RWPE2 (cell line): ENCODE data around the gene HOXA4.

ENCODE experiments used
- ATAC-seq: fragments of 200-7000 bp; cut with Tn5 transposase; 3 replicates; pipeline ENCODE4 v1.9.1; 2021; ENCODE audit warnings: low read depth
- DNase-seq: peaks from one replicate; pipeline ENCODE4 v3.0.0-alpha.2; 2020; ENCODE audit warnings: low spot score
- H3K27ac ChIP-seq: fragments of 450-650 bp; 2 replicates; pipeline ENCODE4 v1.5.1; 2017; ENCODE audit warnings: mild to moderate bottlenecking; ENCODE audit not compliant: poor library complexity, severe bottlenecking
- H3K27me3 ChIP-seq: fragments of 250-450 bp; sonication (Bioruptor Pico); 2 replicates; pipeline ENCODE4 v1.5.1; 2021; ENCODE audit warnings: mild to moderate bottlenecking, moderate library complexity; ENCODE audit not compliant: insufficient read depth, poor library complexity, severe bottlenecking
- H3K36me3 ChIP-seq: fragments of 250-450 bp; sonication (Bioruptor Pico); 2 replicates; pipeline ENCODE4 v1.5.1; 2020; ENCODE audit warnings: low read depth, mild to moderate bottlenecking, moderate library complexity
- H3K4me1 ChIP-seq: fragments of 250-450 bp; sonication (Bioruptor Pico); 2 replicates; pipeline ENCODE4 v1.5.1; 2021; ENCODE audit warnings: mild to moderate bottlenecking, moderate library complexity; ENCODE audit not compliant: insufficient read depth, poor library complexity, severe bottlenecking
- H3K4me3 ChIP-seq: fragments of 250-450 bp; sonication (Bioruptor Pico); 2 replicates; pipeline ENCODE4 v1.5.1; 2021; ENCODE audit warnings: mild to moderate bottlenecking, moderate library complexity; ENCODE audit not compliant: severe bottlenecking
- H3K9me3 ChIP-seq: fragments of 250-450 bp; sonication (Bioruptor Pico); 2 replicates; pipeline ENCODE4 v1.5.1; 2021; ENCODE audit warnings: mild to moderate bottlenecking, moderate library complexity; ENCODE audit not compliant: severe bottlenecking
- CTCF ChIP-seq: fragments of 450-650 bp; IDR thresholded peaks from one replicate; pipeline ENCODE4 v1.5.1; 2017; ENCODE audit warnings: mild to moderate bottlenecking, moderate library complexity; ENCODE audit not compliant: poor library complexity, severe bottlenecking

The HOXA4 gene

DNA sequence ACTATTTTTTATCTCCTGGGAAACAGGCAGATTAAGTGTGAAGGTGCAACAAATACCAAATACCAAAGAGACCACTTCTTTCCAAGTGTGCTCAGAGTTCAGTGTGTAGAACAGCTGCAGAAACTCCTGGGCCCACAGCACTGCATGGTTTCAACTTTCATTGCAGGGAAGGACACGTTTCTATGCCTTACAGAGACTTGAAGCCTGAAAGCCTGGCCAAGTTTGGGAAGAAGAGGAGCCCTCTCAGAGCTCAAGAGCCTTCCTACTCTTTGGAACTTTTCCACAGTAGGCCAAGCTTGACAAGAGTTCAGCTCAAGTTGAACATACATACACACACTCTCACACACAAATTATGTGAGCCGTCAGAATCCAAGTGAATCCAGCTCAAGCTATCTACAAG is 2.5 kb downstream of the HOXA4 start:
- Histone ChIP-seq H3K27me3 (no peaks in the 10 kb centered on the region), H3K9me3 (no peaks in the 10 kb centered on the region), H3K36me3 (no peaks in the 10 kb centered on the region), H3K27ac (no peak overlapping the region), H3K4me3 (no peak overlapping the region), H3K4me1 (peaks cover 4% of the 10 kb centered on the region)
- DNase-seq = no peak
- no peak for ATAC-seq
- TF ChIP-seq CTCF = no peak

DNA sequence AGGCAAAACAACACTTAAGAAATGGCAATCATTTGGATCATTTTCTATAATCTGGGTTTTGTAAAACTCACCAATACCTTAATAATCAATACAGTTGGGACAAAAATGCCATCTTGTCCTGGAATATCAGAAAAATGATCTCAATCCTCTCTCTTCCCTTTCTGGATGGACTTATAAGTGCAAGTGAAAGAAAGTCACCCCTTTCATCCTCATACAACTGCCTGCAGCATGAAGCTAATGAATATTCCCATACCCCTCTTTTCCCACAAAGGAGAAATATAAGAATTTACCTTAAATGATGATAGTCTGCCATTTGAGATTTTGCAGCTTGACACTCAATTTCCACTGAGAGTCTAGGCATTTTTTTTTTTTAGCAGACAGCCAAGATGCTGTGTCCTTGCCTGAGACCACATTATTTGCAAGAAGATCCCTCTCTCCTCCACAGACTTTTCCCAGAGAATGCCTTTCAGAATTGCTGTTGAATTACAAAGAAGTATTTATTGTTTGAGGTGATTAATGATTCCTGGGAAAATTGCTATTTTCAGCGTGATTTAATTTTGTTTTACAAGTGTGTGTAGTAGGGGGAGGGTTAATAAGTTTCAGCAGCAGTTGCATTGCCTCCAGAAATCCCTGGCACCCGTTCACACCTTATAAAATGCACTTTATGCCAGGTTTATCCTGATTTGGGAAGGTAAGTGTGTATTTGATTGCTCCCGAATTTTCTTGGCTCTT is 3.8 kb downstream of the HOXA4 start:
- no peaks in the 10 kb centered on the region for H3K27me3 ChIP-seq
- ATAC-seq = no peak
- peaks cover 4% of the 10 kb centered on the region for H3K4me1 ChIP-seq
- no peaks in the 10 kb centered on the region for H3K9me3 ChIP-seq
- H3K36me3 ChIP-seq = no peaks in the 10 kb centered on the region
- no peak overlapping the region for H3K27ac ChIP-seq
- DNase-seq = no peak
- no peak for TF ChIP-seq CTCF
- no peak overlapping the region for H3K4me3 ChIP-seq

- Histone ChIP-seq H3K4me3 (no peak overlapping the region), H3K27me3 (no peaks in the 10 kb centered on the region), H3K36me3 (no peaks in the 10 kb centered on the region), H3K4me1 (no peaks in the 10 kb centered on the region), H3K9me3 (no peaks in the 10 kb centered on the region), H3K27ac (no peak overlapping the region)
- no peak for DNase-seq
- ATAC-seq = no peak
- no peak for TF ChIP-seq CTCF
Measured at GRCh38 chr7:27125986-27126394, 4.6 kb downstream of the HOXA4 start.

GRCh38 chr7:27124902-27125689 is 5.5 kb downstream of the HOXA4 start:
- ATAC-seq = no peak
- no peak for TF ChIP-seq CTCF
- H3K9me3 ChIP-seq = no peaks in the 10 kb centered on the region
- no peaks in the 10 kb centered on the region for H3K27me3 ChIP-seq
- H3K27ac ChIP-seq = no peak overlapping the region
- no peak for DNase-seq
- H3K4me3 ChIP-seq = no peak overlapping the region
- no peaks in the 10 kb centered on the region for H3K4me1 ChIP-seq
- H3K36me3 ChIP-seq = no peaks in the 10 kb centered on the region
